ENCODE results near the gene SLC25A17.
"Not testable (repeated sequence)": the region's sequence is repeated elsewhere in the genome, so short reads cannot be mapped to it uniquely, and the experiment has no call there.

SLC25A17 gene

GRCh38 chr22:40834619-40835018, 15.5 kb upstream of the SLC25A17 start:
- Histone ChIP-seq H2AFZ (no peak overlapping the region), H3K9ac (no peak overlapping the region), H3K36me3 (ENCODE audit: control insufficient read depth, insufficient read depth, low read length) (no peaks in the 10 kb centered on the region), H3K27ac (no peak overlapping the region), H3K4me2 (ENCODE audit: low read length) (no peak overlapping the region), H3K27me3 (ENCODE audit: control insufficient read depth, insufficient read depth, low read length) (no peaks in the 10 kb centered on the region), H3K9me3 (ENCODE audit: control insufficient read depth, low read length) (no peaks in the 10 kb centered on the region), H3K4me3 (ENCODE audit: low read depth, low read length) (no peak overlapping the region), H3K4me1 (no peaks in the 10 kb centered on the region), H3K79me2 (no peaks in the 10 kb centered on the region)
- no peak for TF ChIP-seq CTCF (IDR thresholded peaks at IDR 0.05)

DNA sequence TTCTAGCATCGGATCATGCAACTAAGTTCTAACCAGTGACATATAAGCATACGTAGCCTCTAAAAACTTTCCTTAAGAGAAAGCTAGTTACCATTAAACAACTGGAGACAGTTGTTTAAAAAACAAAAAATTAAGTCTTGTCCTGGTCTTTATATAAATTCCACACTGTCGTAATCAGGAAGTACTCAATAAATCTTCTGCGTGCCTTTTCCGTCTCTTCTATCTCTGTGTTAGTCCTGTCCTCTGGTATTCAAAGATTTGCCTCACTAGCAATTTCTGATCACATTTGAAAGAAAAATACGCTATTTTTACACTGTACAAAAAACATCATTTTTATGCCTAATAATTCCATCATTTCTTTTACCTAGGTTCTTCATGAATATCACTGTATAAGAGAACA, 10.0 kb upstream of the SLC25A17 start:
- no peak for TF ChIP-seq CTCF (IDR thresholded peaks at IDR 0.05)
- H3K4me2 ChIP-seq (ENCODE audit: low read length), result no peak overlapping the region
- H2AFZ ChIP-seq, result no peak overlapping the region
- H3K27me3 ChIP-seq (ENCODE audit: control insufficient read depth, insufficient read depth, low read length), result no peaks in the 10 kb centered on the region
- H3K9me3 ChIP-seq (ENCODE audit: control insufficient read depth, low read length), result no peaks in the 10 kb centered on the region
- H3K27ac ChIP-seq, result no peak overlapping the region
- H3K79me2 ChIP-seq, result no peaks in the 10 kb centered on the region
- no peak overlapping the region for H3K4me3 ChIP-seq (ENCODE audit: low read depth, low read length)
- no peaks in the 10 kb centered on the region for H3K4me1 ChIP-seq
- H3K36me3 ChIP-seq (ENCODE audit: control insufficient read depth, insufficient read depth, low read length), result no peaks in the 10 kb centered on the region
- H3K9ac ChIP-seq, result no peak overlapping the region

- Histone ChIP-seq H3K27ac (no peak overlapping the region), H2AFZ (no peak overlapping the region), H3K9ac (no peak overlapping the region), H3K36me3 (ENCODE audit: control insufficient read depth, insufficient read depth, low read length) (no peaks in the 10 kb centered on the region), H3K79me2 (no peaks in the 10 kb centered on the region), H3K27me3 (ENCODE audit: control insufficient read depth, insufficient read depth, low read length) (no peaks in the 10 kb centered on the region), H3K9me3 (ENCODE audit: control insufficient read depth, low read length) (no peaks in the 10 kb centered on the region), H3K4me3 (ENCODE audit: low read depth, low read length) (no peak overlapping the region), H3K4me1 (no peaks in the 10 kb centered on the region), H3K4me2 (ENCODE audit: low read length) (no peak overlapping the region)
- no peak for TF ChIP-seq CTCF (IDR thresholded peaks at IDR 0.05)
These were observed 8.0 kb upstream of the SLC25A17 start for GRCh38 chr22:40826984-40827741.

DNA sequence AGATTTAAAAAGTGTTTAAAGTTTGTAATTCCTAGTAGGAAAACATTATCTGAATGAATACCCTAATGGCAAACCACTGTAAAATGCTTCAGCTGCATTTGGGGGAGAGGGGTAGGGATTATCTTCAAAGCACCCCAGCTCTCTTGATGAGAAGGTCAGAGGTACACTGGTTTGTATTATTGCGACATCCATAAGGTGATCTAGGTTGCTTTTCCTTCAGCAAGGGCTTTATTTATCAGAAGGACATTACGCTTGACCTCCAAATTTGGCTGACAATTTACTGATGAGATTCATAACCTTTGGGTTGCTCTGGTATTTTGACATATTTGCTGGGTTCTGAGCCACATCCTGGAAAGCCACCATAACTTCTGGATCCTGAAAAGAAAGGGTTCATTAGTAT, 7.1 kb upstream of the SLC25A17 start:
- H3K36me3 ChIP-seq (ENCODE audit: control insufficient read depth, insufficient read depth, low read length); H3K9me3 ChIP-seq (ENCODE audit: control insufficient read depth, low read length); H3K79me2 ChIP-seq; H3K4me2 ChIP-seq (ENCODE audit: low read length); H3K4me1 ChIP-seq; H2AFZ ChIP-seq; H3K4me3 ChIP-seq (ENCODE audit: low read depth, low read length); H3K9ac ChIP-seq; H3K27me3 ChIP-seq (ENCODE audit: control insufficient read depth, insufficient read depth, low read length); H3K27ac ChIP-seq: not testable (repeated sequence)

GRCh38 chr22:40823426-40823825, 4.3 kb upstream of the SLC25A17 start:
- H3K4me1 ChIP-seq, result no peaks in the 10 kb centered on the region
- no peak overlapping the region for H2AFZ ChIP-seq
- H3K27me3 ChIP-seq (ENCODE audit: control insufficient read depth, insufficient read depth, low read length), result no peaks in the 10 kb centered on the region
- no peak overlapping the region for H3K4me3 ChIP-seq (ENCODE audit: low read depth, low read length)
- no peak overlapping the region for H3K27ac ChIP-seq
- no peak for TF ChIP-seq CTCF (IDR thresholded peaks at IDR 0.05)
- no peaks in the 10 kb centered on the region for H3K36me3 ChIP-seq (ENCODE audit: control insufficient read depth, insufficient read depth, low read length)
- H3K9me3 ChIP-seq (ENCODE audit: control insufficient read depth, low read length), result no peaks in the 10 kb centered on the region
- H3K79me2 ChIP-seq, result peaks cover 13% of the 10 kb centered on the region
- H3K4me2 ChIP-seq (ENCODE audit: low read length), result no peak overlapping the region
- H3K9ac ChIP-seq, result no peak overlapping the region
